ENCODE measurements around the gene TNNC1. TPM values are rescaled to one million over a fixed set of nuclear protein-coding genes. Genes with fewer than 3 reads are reported as not detected.

TNNC1 gene
- total and polyA plus RNA-seq, 2 of the 13 experiments (the other 11 are each of a cell fraction or from before 2014, with no cell fraction given): 11.8 to 36.4 TPM

GRCh38 chr3:52451237-52452083, 2.4 kb downstream of the TNNC1 start (continued):
- TF ChIP-seq ATF5 (CRISPR knock-in tag; IDR thresholded peaks at IDR 0.05; ENCODE audit: low read depth) (no peak), ZNF501 (CRISPR knock-in tag; IDR thresholded peaks at IDR 0.05) (no peak), EP300 (IDR thresholded peaks at IDR 0.05; ENCODE audit: low read depth in 2 of 2, low read length in 2 of 2) (no peak), EP300 (CRISPR knock-in tag; IDR thresholded peaks at IDR 0.05; ENCODE audit: borderline replicate concordance) (0 out of 2 replicates have a peak, but pooled peaks have one; percentile 13), FIP1L1 (IDR thresholded peaks at IDR 0.05; ENCODE audit: borderline replicate concordance, insufficient read depth, low read depth, low read length) (no peak), DRAP1 (CRISPR knock-in tag; IDR thresholded peaks at IDR 0.05) (no peak), ZNF274 (CRISPR knock-in tag; IDR thresholded peaks at IDR 0.05) (no peak), ARID4A (CRISPR knock-in tag; IDR thresholded peaks at IDR 0.05; ENCODE audit: borderline replicate concordance) (peak; percentile 67; the same call in 1 of the 2 replicates), THAP7 (CRISPR knock-in tag; IDR thresholded peaks at IDR 0.05) (no peak), ZNF451 (CRISPR knock-in tag; IDR thresholded peaks at IDR 0.05) (no peak), CBFB (CRISPR knock-in tag; IDR thresholded peaks at IDR 0.05) (0 out of 2 replicates have a peak, but pooled peaks have one; percentile 33), FOXA1 (IDR thresholded peaks at IDR 0.05) (no peak), FOXA1 (CRISPR knock-in tag; IDR thresholded peaks at IDR 0.05) (0 out of 2 replicates have a peak, but pooled peaks have one; percentile 22), ZZZ3 (CRISPR knock-in tag; IDR thresholded peaks at IDR 0.05; ENCODE audit: borderline replicate concordance) (no peak), ZFP36 (IDR thresholded peaks at IDR 0.05; ENCODE audit: borderline replicate concordance, low read depth, low read length, partially characterized antibody) (no peak), BATF2 (CRISPR knock-in tag; IDR thresholded peaks at IDR 0.05) (no peak), HMG20B (CRISPR knock-in tag; conservative IDR thresholded peaks at IDR 0.05) (no peak), GATA4 (IDR thresholded peaks at IDR 0.05; ENCODE audit: borderline replicate concordance, low read depth) (no peak), PHF20 (CRISPR knock-in tag; IDR thresholded peaks at IDR 0.05) (no peak), ZNF296 (CRISPR knock-in tag; conservative IDR thresholded peaks at IDR 0.05) (no peak), SMARCE1 (IDR thresholded peaks at IDR 0.05; ENCODE audit: borderline replicate concordance) (no peak)

All from HepG2 (cell line).